ENCODE measurements around the gene TMEM169. TPM values are rescaled to one million over a fixed set of nuclear protein-coding genes. Genes with fewer than 3 reads are reported as not detected.
"Not testable (repeated sequence)": the region's sequence is repeated elsewhere in the genome, so short reads cannot be mapped to it uniquely, and the experiment has no call there.

Gene TMEM169
- polyA plus RNA-seq, 2 donors, result 0.04 to 0.07 TPM

GRCh38 chr2:216134958-216135541 lies 53.3 kb downstream of the TMEM169 start:
- no peak overlapping the region for H3K4me3 ChIP-seq (ENCODE audit: low read depth in 1 of 2, low read length in 2 of 2)
- no peaks in the 10 kb centered on the region for H3K4me1 ChIP-seq (ENCODE audit: control insufficient read depth in 2 of 2, insufficient read depth in 2 of 2, low read length in 1 of 2)
- H3K27ac ChIP-seq (ENCODE audit: low read depth in 2 of 2, low read length in 1 of 2), result no peak overlapping the region
- 91 to 92% methylated on average over 4 of the region's 4 CpGs for WGBS, 2 donors
- H3K36me3 ChIP-seq (ENCODE audit: control insufficient read depth in 2 of 2, insufficient read depth in 2 of 2, low read length in 1 of 2), result peaks cover 8 to 23% of the 10 kb centered on the region in 2 donors
- no peaks in the 10 kb centered on the region for H3K27me3 ChIP-seq (ENCODE audit: control insufficient read depth in 1 of 2, insufficient read depth in 2 of 2, low read length in 2 of 2)
- no peaks in the 10 kb centered on the region for H3K9me3 ChIP-seq (ENCODE audit: control insufficient read depth in 2 of 2, insufficient read depth in 1 of 2, low read depth in 1 of 2, low read length in 1 of 2)

GRCh38 chr2:216139884-216140283 lies 58.2 kb downstream of the TMEM169 start:
- H3K36me3 ChIP-seq (ENCODE audit: control insufficient read depth in 2 of 2, insufficient read depth in 2 of 2, low read length in 1 of 2), result peaks cover 11 to 20% of the 10 kb centered on the region in 2 donors
- no peaks in the 10 kb centered on the region for H3K4me1 ChIP-seq (ENCODE audit: control insufficient read depth in 2 of 2, insufficient read depth in 2 of 2, low read length in 1 of 2)

GRCh38 chr2:216141516-216141915 lies 59.8 kb downstream of the TMEM169 start:
- H3K36me3 ChIP-seq (ENCODE audit: control insufficient read depth in 2 of 2, insufficient read depth in 2 of 2, low read length in 1 of 2), result peaks cover 11 to 19% of the 10 kb centered on the region in 2 donors
- not testable (repeated sequence) for H3K9me3 ChIP-seq (ENCODE audit: control insufficient read depth in 2 of 2, insufficient read depth in 1 of 2, low read depth in 1 of 2, low read length in 1 of 2); H3K4me3 ChIP-seq (ENCODE audit: low read depth in 1 of 2, low read length in 2 of 2); H3K27ac ChIP-seq (ENCODE audit: low read depth in 2 of 2, low read length in 1 of 2); H3K4me1 ChIP-seq (ENCODE audit: control insufficient read depth in 2 of 2, insufficient read depth in 2 of 2, low read length in 1 of 2); H3K27me3 ChIP-seq (ENCODE audit: control insufficient read depth in 1 of 2, insufficient read depth in 2 of 2, low read length in 2 of 2)
- WGBS, 2 donors, result 96% methylated on average over 4 of the region's 4 CpGs

More at GRCh38 chr2:216139884-216140283, 58.2 kb downstream of the TMEM169 start:
- H3K4me3 ChIP-seq (ENCODE audit: low read depth in 1 of 2, low read length in 2 of 2), result no peak overlapping the region
- no peaks in the 10 kb centered on the region for H3K9me3 ChIP-seq (ENCODE audit: control insufficient read depth in 2 of 2, insufficient read depth in 1 of 2, low read depth in 1 of 2, low read length in 1 of 2)
- no peak overlapping the region for H3K27ac ChIP-seq (ENCODE audit: low read depth in 2 of 2, low read length in 1 of 2)
- no peaks in the 10 kb centered on the region for H3K27me3 ChIP-seq (ENCODE audit: control insufficient read depth in 1 of 2, insufficient read depth in 2 of 2, low read length in 2 of 2)

- H3K36me3 ChIP-seq (ENCODE audit: control insufficient read depth in 2 of 2, insufficient read depth in 2 of 2, low read length in 1 of 2), result peaks cover 11 to 25% of the 10 kb centered on the region in 2 donors
- H3K4me1 ChIP-seq (ENCODE audit: control insufficient read depth in 2 of 2, insufficient read depth in 2 of 2, low read length in 1 of 2), result no peaks in the 10 kb centered on the region
- H3K4me3 ChIP-seq (ENCODE audit: low read depth in 1 of 2, low read length in 2 of 2), result no peak overlapping the region
- H3K27ac ChIP-seq (ENCODE audit: low read depth in 2 of 2, low read length in 1 of 2), result no peak overlapping the region
- no peaks in the 10 kb centered on the region for H3K27me3 ChIP-seq (ENCODE audit: control insufficient read depth in 1 of 2, insufficient read depth in 2 of 2, low read length in 2 of 2)
- H3K9me3 ChIP-seq (ENCODE audit: control insufficient read depth in 2 of 2, insufficient read depth in 1 of 2, low read depth in 1 of 2, low read length in 1 of 2), result no peaks in the 10 kb centered on the region
- WGBS, 2 donors, result 86 to 90% methylated on average over 1 of the region's 1 CpG
Observed at GRCh38 chr2:216142540-216142939, 60.8 kb downstream of the TMEM169 start.

GRCh38 chr2:216144372-216144771 lies 62.7 kb downstream of the TMEM169 start:
- WGBS, 2 donors, result 80 to 88% methylated on average over 1 of the region's 1 CpG
- H3K27me3 ChIP-seq (ENCODE audit: control insufficient read depth in 1 of 2, insufficient read depth in 2 of 2, low read length in 2 of 2), result no peaks in the 10 kb centered on the region
- H3K36me3 ChIP-seq (ENCODE audit: control insufficient read depth in 2 of 2, insufficient read depth in 2 of 2, low read length in 1 of 2), result peaks cover 6 to 19% of the 10 kb centered on the region in 2 donors
- no peak overlapping the region for H3K4me3 ChIP-seq (ENCODE audit: low read depth in 1 of 2, low read length in 2 of 2)
- H3K9me3 ChIP-seq (ENCODE audit: control insufficient read depth in 2 of 2, insufficient read depth in 1 of 2, low read depth in 1 of 2, low read length in 1 of 2), result no peaks in the 10 kb centered on the region
- H3K27ac ChIP-seq (ENCODE audit: low read depth in 2 of 2, low read length in 1 of 2), result no peak overlapping the region
- H3K4me1 ChIP-seq (ENCODE audit: control insufficient read depth in 2 of 2, insufficient read depth in 2 of 2, low read length in 1 of 2), result no peaks in the 10 kb centered on the region

- H3K27ac ChIP-seq (ENCODE audit: low read depth in 2 of 2, low read length in 1 of 2), result no peak overlapping the region
- no peak overlapping the region for H3K4me3 ChIP-seq (ENCODE audit: low read depth in 1 of 2, low read length in 2 of 2)
- no peaks in the 10 kb centered on the region for H3K9me3 ChIP-seq (ENCODE audit: control insufficient read depth in 2 of 2, insufficient read depth in 1 of 2, low read depth in 1 of 2, low read length in 1 of 2)
- H3K27me3 ChIP-seq (ENCODE audit: control insufficient read depth in 1 of 2, insufficient read depth in 2 of 2, low read length in 2 of 2), result no peaks in the 10 kb centered on the region
- WGBS, 2 donors, result 96 to 98% methylated on average over 4 of the region's 4 CpGs
- H3K36me3 ChIP-seq (ENCODE audit: control insufficient read depth in 2 of 2, insufficient read depth in 2 of 2, low read length in 1 of 2), result peaks cover 9 to 20% of the 10 kb centered on the region in 2 donors
- H3K4me1 ChIP-seq (ENCODE audit: control insufficient read depth in 2 of 2, insufficient read depth in 2 of 2, low read length in 1 of 2), result no peaks in the 10 kb centered on the region
Observed at GRCh38 chr2:216144857-216145256, 63.1 kb downstream of the TMEM169 start.

- Histone ChIP-seq H3K4me3 (ENCODE audit: low read depth in 1 of 2, low read length in 2 of 2) (no peak overlapping the region), H3K36me3 (ENCODE audit: control insufficient read depth in 2 of 2, insufficient read depth in 2 of 2, low read length in 1 of 2) (peaks cover 12 to 16% of the 10 kb centered on the region in 2 donors), H3K4me1 (ENCODE audit: control insufficient read depth in 2 of 2, insufficient read depth in 2 of 2, low read length in 1 of 2) (no peaks in the 10 kb centered on the region), H3K27ac (ENCODE audit: low read depth in 2 of 2, low read length in 1 of 2) (no peak overlapping the region), H3K27me3 (ENCODE audit: control insufficient read depth in 1 of 2, insufficient read depth in 2 of 2, low read length in 2 of 2) (no peaks in the 10 kb centered on the region), H3K9me3 (ENCODE audit: control insufficient read depth in 2 of 2, insufficient read depth in 1 of 2, low read depth in 1 of 2, low read length in 1 of 2) (no peaks in the 10 kb centered on the region)
- WGBS, 2 donors, result 73 to 83% methylated on average over 4 of the region's 4 CpGs
Observed at GRCh38 chr2:216146573-216146972, 64.9 kb downstream of the TMEM169 start.

GRCh38 chr2:216147172-216148131 lies 65.7 kb downstream of the TMEM169 start:
- WGBS, 2 donors, result 96 to 97% methylated on average over 5 of the region's 5 CpGs
- peaks cover 10 to 12% of the 10 kb centered on the region in 2 donors for H3K36me3 ChIP-seq (ENCODE audit: control insufficient read depth in 2 of 2, insufficient read depth in 2 of 2, low read length in 1 of 2)
- no peaks in the 10 kb centered on the region for H3K27me3 ChIP-seq (ENCODE audit: control insufficient read depth in 1 of 2, insufficient read depth in 2 of 2, low read length in 2 of 2)
- no peaks in the 10 kb centered on the region for H3K4me1 ChIP-seq (ENCODE audit: control insufficient read depth in 2 of 2, insufficient read depth in 2 of 2, low read length in 1 of 2)
- H3K27ac ChIP-seq (ENCODE audit: low read depth in 2 of 2, low read length in 1 of 2), result no peak overlapping the region
- H3K4me3 ChIP-seq (ENCODE audit: low read depth in 1 of 2, low read length in 2 of 2), result no peak overlapping the region
- H3K9me3 ChIP-seq (ENCODE audit: control insufficient read depth in 2 of 2, insufficient read depth in 1 of 2, low read depth in 1 of 2, low read length in 1 of 2), result no peaks in the 10 kb centered on the region

GRCh38 chr2:216148983-216149382 lies 67.3 kb downstream of the TMEM169 start:
- H3K4me3 ChIP-seq (ENCODE audit: low read depth in 1 of 2, low read length in 2 of 2), result no peak overlapping the region
- no peaks in the 10 kb centered on the region for H3K9me3 ChIP-seq (ENCODE audit: control insufficient read depth in 2 of 2, insufficient read depth in 1 of 2, low read depth in 1 of 2, low read length in 1 of 2)
- no peak overlapping the region for H3K27ac ChIP-seq (ENCODE audit: low read depth in 2 of 2, low read length in 1 of 2)
- no peaks in the 10 kb centered on the region for H3K27me3 ChIP-seq (ENCODE audit: control insufficient read depth in 1 of 2, insufficient read depth in 2 of 2, low read length in 2 of 2)
- 95 to 97% methylated on average over 4 of the region's 4 CpGs for WGBS, 2 donors
- no peaks in the 10 kb centered on the region for H3K4me1 ChIP-seq (ENCODE audit: control insufficient read depth in 2 of 2, insufficient read depth in 2 of 2, low read length in 1 of 2)
- peaks cover 6 to 11% of the 10 kb centered on the region in 2 donors for H3K36me3 ChIP-seq (ENCODE audit: control insufficient read depth in 2 of 2, insufficient read depth in 2 of 2, low read length in 1 of 2)
